HepG2 (cell line): ENCODE results near the gene FLRT2. TPM values are rescaled to one million over a fixed set of nuclear protein-coding genes. Genes with fewer than 3 reads are reported as not detected.

Experiments
- ATAC-seq: fragments of 200-7000 bp; cut with Tn5 transposase; 3 replicates; pipeline ENCODE4 v1.9.1; 2020; ENCODE audit warnings: mild to moderate bottlenecking, moderate library complexity
- BruUV-seq: library from RNA; stranded (reverse); fragments of 400-500 nt; replicated peaks from 2 replicates; lab custom pipeline; 2021; lab: Mats Ljungman, UMichigan
- CTCF ChIA-PET: fragments of 300-600 bp; formaldehyde crosslinking; extraction: SDS; loops from one replicate; lab custom pipeline; 2021; ENCODE audit warnings: low total read pairs, inconsistent platforms, low intra/inter-chr PET ratio; lab: Yijun Ruan, JAX
- POLR2A ChIA-PET: fragments of 350-600 bp; sonication (Branson Sonifier 250); formaldehyde crosslinking; loops from one replicate; lab custom pipeline; 2020; ENCODE audit warnings: antibody characterized with exemption, inconsistent platforms; lab: Yijun Ruan, JAX
- DNase-seq: peaks from one replicate; pipeline ENCODE4 v3.0.0-alpha.2; 2015; ENCODE audit warnings: low spot score
- FAIRE-seq: peaks from 3 replicates; lab custom pipeline; 2011; peaks lifted over from hg19 to GRCh38; lab: Jason Lieb, UNC
- H2AFZ ChIP-seq: one replicate; pipeline ENCODE4 v1.6.1; 2011; ENCODE audit warnings: low read length, inconsistent platforms
- H3K27ac ChIP-seq: fragments of 300-600 bp; 3 replicates; pipeline ENCODE4 v1.8.0; 2011; ENCODE audit warnings: mixed run types, mild to moderate bottlenecking, mixed read lengths, low read length, inconsistent platforms; ENCODE audit not compliant: insufficient read depth; ENCODE audit errors: extremely low read length
- H3K27me3 ChIP-seq, 2 experiments: fragments of 200-600 bp in 1 of 2; 2 replicates in 1 of 2; 3 replicates in 1 of 2; pipeline versions ENCODE4 v1.6.0 to v1.8.0; 2011; ENCODE audit warnings: low read length in 2 of 2, mild to moderate bottlenecking in 2 of 2, moderate library complexity in 2 of 2, inconsistent platforms in 1 of 2; ENCODE audit not compliant: insufficient read depth in 2 of 2, control insufficient read depth in 1 of 2
- H3K36me3 ChIP-seq, 2 experiments: fragments of 200-600 bp in 1 of 2; replicated peaks in 1 of 2; 2 replicates in 1 of 2; 3 replicates in 1 of 2; pipeline versions ENCODE4 v1.5.1 to v1.8.0; 2011; ENCODE audit warnings: low read length in 2 of 2, inconsistent platforms in 1 of 2; ENCODE audit not compliant: insufficient read depth in 2 of 2, control insufficient read depth in 1 of 2
- H3K4me1 ChIP-seq: 2 replicates; pipeline ENCODE4 v1.5.1; 2012; ENCODE audit warnings: low read length, inconsistent platforms; ENCODE audit not compliant: insufficient read depth
- H3K4me2 ChIP-seq: 2 replicates; pipeline ENCODE4 v1.6.0; 2011; ENCODE audit warnings: low read depth, low read length, inconsistent platforms
- H3K4me3 ChIP-seq, 3 experiments: fragments of 200-600 bp in 1 of 3; sonication (generic), shearing (Covaris generic) in 1 of 3; replicated peaks in 1 of 3; 2 replicates each; pipeline ENCODE4 v1.5.1; 2011 to 2016; ENCODE audit warnings: low read length in 3 of 3, inconsistent platforms in 2 of 3, low read depth in 2 of 3, mild to moderate bottlenecking in 2 of 3, control low read depth in 1 of 3, mixed read lengths in 1 of 3; ENCODE audit not compliant: insufficient read depth in 1 of 3
- H3K79me2 ChIP-seq: one replicate; pipeline ENCODE4 v1.6.1; 2011; ENCODE audit warnings: low read length, inconsistent platforms; ENCODE audit not compliant: insufficient read depth
- H3K9ac ChIP-seq: 2 replicates; pipeline ENCODE4 v1.6.0; 2011; ENCODE audit warnings: mild to moderate bottlenecking, low read depth, low read length, inconsistent platforms; ENCODE audit not compliant: insufficient read depth
- H3K9me3 ChIP-seq: 2 replicates; pipeline ENCODE4 v1.5.1; 2012; ENCODE audit warnings: mild to moderate bottlenecking, low read length
- H4K20me1 ChIP-seq: 2 replicates; pipeline ENCODE4 v1.6.0; 2011; ENCODE audit warnings: inconsistent platforms, mild to moderate bottlenecking, low read length, moderate library complexity; ENCODE audit not compliant: insufficient read depth
- CBX1 ChIP-seq: IDR thresholded peaks from one replicate; pipeline ENCODE4 v1.6.1; 2016; ENCODE audit warnings: antibody characterized with exemption, low read depth
- CHCHD3 ChIP-seq: sonication (generic); formaldehyde crosslinking; IDR thresholded peaks from 2 replicates; pipeline ENCODE4 v1.8.0; 2022; ENCODE audit warnings: mild to moderate bottlenecking, missing genetic modification reagents, moderate library complexity
- FOSL1 ChIP-seq: sonication (generic); formaldehyde crosslinking; IDR thresholded peaks from 2 replicates; pipeline ENCODE4 v1.9.0; 2021; ENCODE audit warnings: missing genetic modification reagents, borderline replicate concordance
- RBM22 ChIP-seq: fragments of 200-400 bp; formaldehyde crosslinking; optimal IDR thresholded peaks from 2 replicates; pipeline ENCODE3; 2017; ENCODE audit warnings: mild to moderate bottlenecking, low read length, moderate library complexity
- STAG1 ChIP-seq: sonication (generic); formaldehyde crosslinking; IDR thresholded peaks from 2 replicates; pipeline ENCODE4 v1.4.0; 2020; ENCODE audit warnings: missing genetic modification reagents
- TBX3 ChIP-seq: fragments of 450-650 bp; IDR thresholded peaks from 2 replicates; pipeline ENCODE4 v1.6.1; 2017; ENCODE audit warnings: antibody characterized with exemption, mild to moderate bottlenecking, inconsistent platforms, borderline replicate concordance
- ZBTB21 ChIP-seq: sonication (generic); formaldehyde crosslinking; IDR thresholded peaks from 2 replicates; pipeline ENCODE4 v1.4.0; 2020; ENCODE audit warnings: missing genetic modification reagents
- ZFP90 ChIP-seq: sonication (generic); formaldehyde crosslinking; IDR thresholded peaks from 2 replicates; pipeline ENCODE4 v1.8.0; 2022; ENCODE audit warnings: missing genetic modification reagents, mild to moderate bottlenecking, inconsistent platforms, borderline replicate concordance
- ZNF260 ChIP-seq: sonication (generic); formaldehyde crosslinking; IDR thresholded peaks from 2 replicates; pipeline ENCODE4 v1.4.0; 2020; ENCODE audit warnings: missing genetic modification reagents, low read depth, mild to moderate bottlenecking, borderline replicate concordance
- ZNF777 ChIP-seq: sonication (generic); formaldehyde crosslinking; IDR thresholded peaks from 2 replicates; pipeline ENCODE4 v1.4.0; 2020; ENCODE audit warnings: missing genetic modification reagents
- WGBS: methylation state at CpG from one replicate; pipeline ENCODE4 v1.1.6; 2017; ENCODE audit warnings: low lambda C conversion rate; 5-methylcytosine and 5-hydroxymethylcytosine counted together
- in situ Hi-C: cut with HindIII; loops from 2 replicates; pipeline ENCODE4 v1.10.0; 2017; ENCODE audit warnings: low pct_unique_long_range_greater_than_20kb; ENCODE audit not compliant: extremely low pct_ligation_motif_present
- intact Hi-C: fragments of 100-400 bp; cut with micrococcal nuclease; formaldehyde crosslinking; loops from one replicate; pipeline ENCODE4 v1.10.0; 2022; ENCODE audit not compliant: unreplicated experiment
- polyA plus RNA-seq, 8 experiments: library from polyadenylated mRNA; depleted of rRNA in 3 of 8; stranded (reverse) in 7 of 8; unstranded in 1 of 8; fragments of >200 nt; fragmentation: Illumina TruSeq in 4 of 8; extraction: Trizol in 4 of 8; gene quantifications; 2 replicates each; pipeline versions ENCODE4 v1.2.1 to v1.2.3, GENCODE V29; 2011 to 2016; ENCODE audit warnings: low read depth in 4 of 8, missing spikeins in 1 of 8, mixed read lengths in 1 of 8; ENCODE audit not compliant: insufficient read depth in 1 of 8
- total RNA-seq, 5 experiments: library from RNA; depleted of rRNA; stranded (reverse); fragments of >200 nt; fragmentation: Illumina TruSeq; extraction: Trizol; gene quantifications; 2 replicates each; pipeline ENCODE4 v1.2.3, GENCODE V29; 2016; ENCODE audit warnings: low read depth in 1 of 5
- TF ChIP-seq, protein P1 (sequence below): sonication (generic); formaldehyde crosslinking; IDR thresholded peaks from 2 replicates; pipeline ENCODE4 v1.4.0; 2020; ENCODE audit warnings: mild to moderate bottlenecking, missing genetic modification reagents, borderline replicate concordance
- TF ChIP-seq, protein P2 (sequence below): sonication (generic); formaldehyde crosslinking; IDR thresholded peaks from 2 replicates; pipeline ENCODE4 v1.5.0; 2020; ENCODE audit warnings: mild to moderate bottlenecking, missing genetic modification reagents, moderate library complexity
- TF ChIP-seq, protein P3 (sequence below): sonication (generic); formaldehyde crosslinking; IDR thresholded peaks from 2 replicates; pipeline ENCODE4 v1.5.0; 2020; ENCODE audit warnings: missing genetic modification reagents, mild to moderate bottlenecking, borderline replicate concordance

The FLRT2 gene
- total and polyA plus RNA-seq, 2 of the 13 experiments (the other 11 are each of a cell fraction or from before 2014, with no cell fraction given): not detected

DNA sequence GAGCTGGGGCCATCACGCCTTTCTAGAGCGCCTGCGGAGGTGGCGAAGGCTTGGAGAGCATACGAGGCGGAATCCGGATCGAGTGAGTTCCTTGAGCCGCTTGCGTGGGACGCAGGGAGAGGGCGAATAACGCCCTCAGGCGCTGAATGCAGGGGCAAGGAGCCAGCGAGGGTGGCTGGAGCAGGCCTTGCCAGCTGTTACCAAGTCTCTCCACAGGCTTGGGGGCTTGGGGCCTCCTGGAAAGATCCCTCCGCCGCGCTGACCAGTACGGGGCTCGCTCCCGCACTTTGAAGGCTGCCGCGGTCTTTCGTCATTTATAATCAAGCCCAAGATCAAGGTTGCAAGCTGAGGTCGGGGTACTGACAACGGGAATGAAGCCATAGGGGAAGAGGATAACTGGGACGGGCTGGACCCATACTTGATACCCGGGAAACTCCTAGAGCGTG, 1.2 kb downstream of the FLRT2 start (continued):
- TF ChIP-seq ZFP90 (no peak), TBX3 (no peak), CHCHD3 (CRISPR knock-in tag) (no peak), ZBTB21 (CRISPR knock-in tag) (no peak), RBM22 (no peak), FOSL1 (CRISPR knock-in tag) (no peak), CBX1 (no peak)
- TF ChIP-seq, all 625 proteins: peak for 0

DNA sequence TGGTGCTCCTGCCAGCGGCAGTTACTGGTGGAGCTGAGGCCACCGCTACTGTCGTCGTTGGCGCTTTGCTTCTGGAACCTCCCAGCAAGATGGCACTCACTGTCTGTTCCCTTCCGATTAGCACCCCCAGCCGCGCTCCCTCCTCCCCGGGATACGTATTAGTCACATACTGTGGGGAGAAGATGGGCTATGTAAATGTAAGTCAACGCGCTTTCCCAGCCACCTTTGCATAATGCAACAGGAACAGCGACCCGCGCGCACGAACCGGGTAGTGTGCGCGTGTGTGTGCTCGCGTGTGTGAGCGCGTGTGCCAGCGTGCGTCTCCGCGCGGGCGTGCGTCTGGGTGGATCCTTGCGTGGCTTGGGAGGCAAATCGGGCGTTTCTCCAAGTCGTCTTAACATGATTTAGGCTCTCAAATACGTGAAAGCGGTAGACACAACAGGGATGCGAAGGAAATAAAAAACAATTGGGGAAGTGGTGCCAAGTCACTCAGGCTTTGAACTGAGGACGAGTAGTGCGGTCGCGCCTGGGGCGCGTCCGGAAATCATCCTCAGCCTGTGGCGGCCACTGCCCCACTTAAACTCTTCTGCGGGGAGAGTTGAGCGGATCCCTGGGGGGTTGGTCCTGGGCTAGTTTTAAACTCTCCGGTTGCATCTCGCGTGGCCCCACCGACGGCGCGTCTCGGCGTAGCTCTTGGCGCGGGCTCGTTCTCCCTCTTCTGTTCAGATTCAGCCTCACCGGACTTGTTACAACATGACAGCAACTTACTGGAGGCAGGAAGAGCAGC, 1.8 kb downstream of the FLRT2 start:
- no peak overlapping the region for H3K4me3 ChIP-seq
- H3K27me3 ChIP-seq: peaks cover 5 to 51% of the 10 kb centered on the region in 2 experiments
- H3K79me2 ChIP-seq: no peaks in the 10 kb centered on the region
- in situ Hi-C loops: no loop called here
- no peak overlapping the region for H3K4me2 ChIP-seq
- ChIA-PET POLR2A (no interaction called here), CTCF (no interaction called here)
- no peak overlapping the region for H3K9ac ChIP-seq
- ATAC-seq: 0 out of 3 replicates have a peak, but pooled peaks have one; percentile 17
- no TSS peak for BruUV-seq
- H3K9me3 ChIP-seq: peaks cover 14% of the 10 kb centered on the region; the same call in 1 of the 2 replicates
- no peaks in the 10 kb centered on the region for H3K4me1 ChIP-seq
- TF ChIP-seq, protein P1, sequence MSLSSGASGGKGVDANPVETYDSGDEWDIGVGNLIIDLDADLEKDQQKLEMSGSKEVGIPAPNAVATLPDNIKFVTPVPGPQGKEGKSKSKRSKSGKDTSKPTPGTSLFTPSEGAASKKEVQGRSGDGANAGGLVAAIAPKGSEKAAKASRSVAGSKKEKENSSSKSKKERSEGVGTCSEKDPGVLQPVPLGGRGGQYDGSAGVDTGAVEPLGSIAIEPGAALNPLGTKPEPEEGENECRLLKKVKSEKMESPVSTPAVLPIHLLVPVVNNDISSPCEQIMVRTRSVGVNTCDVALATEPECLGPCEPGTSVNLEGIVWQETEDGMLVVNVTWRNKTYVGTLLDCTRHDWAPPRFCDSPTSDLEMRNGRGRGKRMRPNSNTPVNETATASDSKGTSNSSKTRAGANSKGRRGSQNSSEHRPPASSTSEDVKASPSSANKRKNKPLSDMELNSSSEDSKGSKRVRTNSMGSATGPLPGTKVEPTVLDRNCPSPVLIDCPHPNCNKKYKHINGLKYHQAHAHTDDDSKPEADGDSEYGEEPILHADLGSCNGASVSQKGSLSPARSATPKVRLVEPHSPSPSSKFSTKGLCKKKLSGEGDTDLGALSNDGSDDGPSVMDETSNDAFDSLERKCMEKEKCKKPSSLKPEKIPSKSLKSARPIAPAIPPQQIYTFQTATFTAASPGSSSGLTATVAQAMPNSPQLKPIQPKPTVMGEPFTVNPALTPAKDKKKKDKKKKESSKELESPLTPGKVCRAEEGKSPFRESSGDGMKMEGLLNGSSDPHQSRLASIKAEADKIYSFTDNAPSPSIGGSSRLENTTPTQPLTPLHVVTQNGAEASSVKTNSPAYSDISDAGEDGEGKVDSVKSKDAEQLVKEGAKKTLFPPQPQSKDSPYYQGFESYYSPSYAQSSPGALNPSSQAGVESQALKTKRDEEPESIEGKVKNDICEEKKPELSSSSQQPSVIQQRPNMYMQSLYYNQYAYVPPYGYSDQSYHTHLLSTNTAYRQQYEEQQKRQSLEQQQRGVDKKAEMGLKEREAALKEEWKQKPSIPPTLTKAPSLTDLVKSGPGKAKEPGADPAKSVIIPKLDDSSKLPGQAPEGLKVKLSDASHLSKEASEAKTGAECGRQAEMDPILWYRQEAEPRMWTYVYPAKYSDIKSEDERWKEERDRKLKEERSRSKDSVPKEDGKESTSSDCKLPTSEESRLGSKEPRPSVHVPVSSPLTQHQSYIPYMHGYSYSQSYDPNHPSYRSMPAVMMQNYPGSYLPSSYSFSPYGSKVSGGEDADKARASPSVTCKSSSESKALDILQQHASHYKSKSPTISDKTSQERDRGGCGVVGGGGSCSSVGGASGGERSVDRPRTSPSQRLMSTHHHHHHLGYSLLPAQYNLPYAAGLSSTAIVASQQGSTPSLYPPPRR (CRISPR knock-in tag): no peak
- TF ChIP-seq ZNF260 (CRISPR knock-in tag) (no peak), ZNF777 (CRISPR knock-in tag) (0 out of 2 replicates have a peak, but pooled peaks have one; percentile 25), STAG1 (CRISPR knock-in tag) (peak; percentile 39)
- TF ChIP-seq, protein P2, sequence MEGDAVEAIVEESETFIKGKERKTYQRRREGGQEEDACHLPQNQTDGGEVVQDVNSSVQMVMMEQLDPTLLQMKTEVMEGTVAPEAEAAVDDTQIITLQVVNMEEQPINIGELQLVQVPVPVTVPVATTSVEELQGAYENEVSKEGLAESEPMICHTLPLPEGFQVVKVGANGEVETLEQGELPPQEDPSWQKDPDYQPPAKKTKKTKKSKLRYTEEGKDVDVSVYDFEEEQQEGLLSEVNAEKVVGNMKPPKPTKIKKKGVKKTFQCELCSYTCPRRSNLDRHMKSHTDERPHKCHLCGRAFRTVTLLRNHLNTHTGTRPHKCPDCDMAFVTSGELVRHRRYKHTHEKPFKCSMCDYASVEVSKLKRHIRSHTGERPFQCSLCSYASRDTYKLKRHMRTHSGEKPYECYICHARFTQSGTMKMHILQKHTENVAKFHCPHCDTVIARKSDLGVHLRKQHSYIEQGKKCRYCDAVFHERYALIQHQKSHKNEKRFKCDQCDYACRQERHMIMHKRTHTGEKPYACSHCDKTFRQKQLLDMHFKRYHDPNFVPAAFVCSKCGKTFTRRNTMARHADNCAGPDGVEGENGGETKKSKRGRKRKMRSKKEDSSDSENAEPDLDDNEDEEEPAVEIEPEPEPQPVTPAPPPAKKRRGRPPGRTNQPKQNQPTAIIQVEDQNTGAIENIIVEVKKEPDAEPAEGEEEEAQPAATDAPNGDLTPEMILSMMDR (CRISPR knock-in tag): 0 out of 2 replicates have a peak, but pooled peaks have one; percentile 12
- TF ChIP-seq, protein P3, sequence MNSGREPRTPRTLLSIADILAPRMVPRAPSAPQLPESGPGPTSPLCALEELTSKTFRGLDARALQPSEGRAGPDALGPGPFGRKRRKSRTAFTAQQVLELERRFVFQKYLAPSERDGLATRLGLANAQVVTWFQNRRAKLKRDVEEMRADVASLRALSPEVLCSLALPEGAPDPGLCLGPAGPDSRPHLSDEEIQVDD: no peak
- TF ChIP-seq, all 625 proteins: peak for 3
- WGBS: 51% methylated on average over 38 of the region's 61 CpGs
- Histone ChIP-seq H3K36me3 (no peaks in the 10 kb centered on the region), H2AFZ (no peak overlapping the region), H3K27ac (no peak overlapping the region), H4K20me1 (no peaks in the 10 kb centered on the region)
- intact Hi-C loops: no loop called here
- FAIRE-seq: no peak
- no peak for DNase-seq
